Esophagus muscularis mucosa (tissue), 3 donors: ENCODE data around the gene CLCN3.

Experiments
- CTCF ChIP-seq, 3 experiments: fragments of 200-600 bp in 2 of 3; fragments of 450-650 bp in 1 of 3; sonication (generic) in 2 of 3; IDR thresholded peaks; one replicate each; pipeline ENCODE4 v1.5.1; 2017 to 2019; ENCODE audit warnings: antibody characterized with exemption in 3 of 3, mild to moderate bottlenecking in 2 of 3, moderate library complexity in 1 of 3
- POLR2A ChIP-seq: fragments of 450-650 bp; IDR thresholded peaks from one replicate; pipeline ENCODE4 v1.6.1; 2017; ENCODE audit warnings: antibody characterized with exemption, moderate library complexity, mild to moderate bottlenecking, low read depth
- POLR2AphosphoS5 ChIP-seq, 2 donors: sonication (generic); formaldehyde crosslinking; IDR thresholded peaks; one replicate each; pipeline ENCODE4 v1.6.1; 2017; ENCODE audit warnings: antibody characterized with exemption in 2 of 2

GRCh38 chr4:169630069-169630468 is 9.7 kb downstream of the CLCN3 start:
- TF ChIP-seq CTCF (IDR thresholded peaks at IDR 0.05) (no peak), POLR2A (no peak), POLR2AphosphoS5 (IDR thresholded peaks at IDR 0.05) (no peak)
